ENCODE results near the gene NFIB. TPM values are rescaled to one million over a fixed set of nuclear protein-coding genes. Genes with fewer than 3 reads are reported as not detected.

Gene NFIB
- total and polyA plus RNA-seq, 2 experiments from 2014 or later, result 15.2 to 27.3 TPM

DNA sequence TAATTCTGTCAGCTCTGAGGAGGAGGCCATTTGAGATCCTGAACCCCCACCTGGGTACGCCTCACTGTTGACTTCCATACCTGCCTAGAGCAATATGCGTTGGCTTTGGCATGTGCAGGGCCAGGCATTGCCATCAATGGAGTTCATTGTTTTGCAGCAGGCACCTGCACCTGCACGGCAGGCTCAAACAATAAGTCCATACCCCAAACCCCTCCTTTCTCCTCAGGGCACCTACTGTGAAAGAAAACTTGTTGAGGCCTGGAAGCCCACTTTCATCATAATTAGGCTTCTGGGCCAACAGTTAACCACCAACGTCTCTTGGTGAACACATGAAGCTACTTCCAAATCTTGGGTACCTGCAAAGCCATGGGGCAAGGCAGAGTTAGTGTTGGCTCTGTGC lies 238.7 kb downstream of the NFIB start:
- H3K36me3 ChIP-seq (replicated peaks; ENCODE audit: insufficient read depth, low read depth), result no peaks in the 10 kb centered on the region
- TF ChIP-seq EZH2 (IDR thresholded peaks at IDR 0.05; ENCODE audit: borderline replicate concordance), result no peak
- TF ChIP-seq EZH2phosphoT487 (IDR thresholded peaks at IDR 0.05; ENCODE audit: low read depth, severe bottlenecking, unreplicated experiment), result no peak
- H2AFZ ChIP-seq, result no peak overlapping the region
- H3K27ac ChIP-seq, result no peak overlapping the region
- H3K9me2 ChIP-seq (replicated peaks; ENCODE audit: insufficient read depth), result no peaks in the 10 kb centered on the region
- no peak overlapping the region for H3K4me2 ChIP-seq
- no peaks in the 10 kb centered on the region for H3K9me3 ChIP-seq (ENCODE audit: low read depth)
- DNase-seq (ENCODE audit: low spot score), result no peak
- no peaks in the 10 kb centered on the region for H4K20me1 ChIP-seq (ENCODE audit: insufficient read depth, poor library complexity, severe bottlenecking)
- 93% methylated on average over 4 of the region's 4 CpGs for WGBS (ENCODE audit: low lambda C conversion rate, missing lambda C conversion rate)
- H3K27me3 ChIP-seq, result no peaks in the 10 kb centered on the region
- H3K79me2 ChIP-seq, result no peaks in the 10 kb centered on the region
- no peaks in the 10 kb centered on the region for H3K4me1 ChIP-seq (ENCODE audit: insufficient read depth)
- no peak overlapping the region for H3K4me3 ChIP-seq

DNA sequence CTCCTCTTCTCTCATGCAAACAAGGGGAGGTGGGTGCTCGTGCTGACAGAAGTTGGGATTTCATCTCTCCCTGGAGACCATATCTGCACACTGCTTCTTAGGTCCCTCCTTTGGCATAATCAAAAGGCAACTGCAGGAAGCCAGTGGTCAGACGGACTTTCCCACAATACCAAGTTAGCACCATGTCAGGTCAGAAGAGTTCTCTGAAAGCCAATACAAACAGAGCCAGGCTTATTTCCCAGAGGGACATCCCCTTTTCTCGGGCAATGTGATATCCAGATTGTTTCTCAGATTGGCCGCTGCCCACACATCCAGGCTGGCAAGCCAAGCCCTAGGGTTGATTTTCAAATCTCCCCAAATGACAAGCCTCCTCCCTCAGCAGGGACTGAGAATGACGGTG lies 241.1 kb downstream of the NFIB start:
- no peak for DNase-seq (ENCODE audit: low spot score)
- H3K36me3 ChIP-seq (replicated peaks; ENCODE audit: insufficient read depth, low read depth), result no peaks in the 10 kb centered on the region
- no peak overlapping the region for H3K27ac ChIP-seq
- H3K9me2 ChIP-seq (replicated peaks; ENCODE audit: insufficient read depth), result no peaks in the 10 kb centered on the region
- no peaks in the 10 kb centered on the region for H3K9me3 ChIP-seq (ENCODE audit: low read depth)
- no peak overlapping the region for H2AFZ ChIP-seq
- H4K20me1 ChIP-seq (ENCODE audit: insufficient read depth, poor library complexity, severe bottlenecking), result no peaks in the 10 kb centered on the region
- no peak overlapping the region for H3K4me2 ChIP-seq
- H3K27me3 ChIP-seq, result no peaks in the 10 kb centered on the region
- no peaks in the 10 kb centered on the region for H3K79me2 ChIP-seq
- no peaks in the 10 kb centered on the region for H3K4me1 ChIP-seq (ENCODE audit: insufficient read depth)
- WGBS (ENCODE audit: low lambda C conversion rate, missing lambda C conversion rate), result 88% methylated on average over 5 of the region's 5 CpGs
- TF ChIP-seq, protein P1, sequence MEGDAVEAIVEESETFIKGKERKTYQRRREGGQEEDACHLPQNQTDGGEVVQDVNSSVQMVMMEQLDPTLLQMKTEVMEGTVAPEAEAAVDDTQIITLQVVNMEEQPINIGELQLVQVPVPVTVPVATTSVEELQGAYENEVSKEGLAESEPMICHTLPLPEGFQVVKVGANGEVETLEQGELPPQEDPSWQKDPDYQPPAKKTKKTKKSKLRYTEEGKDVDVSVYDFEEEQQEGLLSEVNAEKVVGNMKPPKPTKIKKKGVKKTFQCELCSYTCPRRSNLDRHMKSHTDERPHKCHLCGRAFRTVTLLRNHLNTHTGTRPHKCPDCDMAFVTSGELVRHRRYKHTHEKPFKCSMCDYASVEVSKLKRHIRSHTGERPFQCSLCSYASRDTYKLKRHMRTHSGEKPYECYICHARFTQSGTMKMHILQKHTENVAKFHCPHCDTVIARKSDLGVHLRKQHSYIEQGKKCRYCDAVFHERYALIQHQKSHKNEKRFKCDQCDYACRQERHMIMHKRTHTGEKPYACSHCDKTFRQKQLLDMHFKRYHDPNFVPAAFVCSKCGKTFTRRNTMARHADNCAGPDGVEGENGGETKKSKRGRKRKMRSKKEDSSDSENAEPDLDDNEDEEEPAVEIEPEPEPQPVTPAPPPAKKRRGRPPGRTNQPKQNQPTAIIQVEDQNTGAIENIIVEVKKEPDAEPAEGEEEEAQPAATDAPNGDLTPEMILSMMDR (IDR thresholded peaks at IDR 0.05; ENCODE audit: poor library complexity), result no peak
- TF ChIP-seq EZH2 (IDR thresholded peaks at IDR 0.05; ENCODE audit: borderline replicate concordance) (no peak), EZH2phosphoT487 (IDR thresholded peaks at IDR 0.05; ENCODE audit: low read depth, severe bottlenecking, unreplicated experiment) (no peak)
- H3K4me3 ChIP-seq, result no peak overlapping the region

DNA sequence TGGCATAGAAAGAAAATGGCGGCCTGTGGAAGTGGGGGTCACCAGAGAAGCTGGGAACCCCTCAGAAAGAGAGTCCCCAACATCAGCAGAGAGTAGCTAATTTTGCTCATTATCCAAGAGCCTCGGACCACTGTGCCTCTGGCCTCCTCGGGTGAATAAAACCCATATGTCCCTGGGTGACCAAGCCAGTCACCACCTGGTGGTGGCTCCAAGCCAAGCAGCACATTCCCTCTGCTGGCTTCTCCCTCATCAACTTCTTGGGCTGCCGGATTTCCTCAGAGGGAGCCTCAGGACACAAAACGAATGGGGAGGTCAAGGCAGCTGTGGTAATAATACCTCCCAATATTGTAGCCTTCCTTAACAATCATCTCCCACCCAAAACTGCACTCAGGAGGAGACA lies 242.5 kb downstream of the NFIB start:
- DNase-seq (ENCODE audit: low spot score), result no peak
- TF ChIP-seq, protein P1 (IDR thresholded peaks at IDR 0.05; ENCODE audit: poor library complexity), result no peak
- TF ChIP-seq EZH2phosphoT487 (IDR thresholded peaks at IDR 0.05; ENCODE audit: low read depth, severe bottlenecking, unreplicated experiment), result no peak
- Histone ChIP-seq H3K4me3 (no peak overlapping the region), H3K9me2 (replicated peaks; ENCODE audit: insufficient read depth) (no peaks in the 10 kb centered on the region), H3K4me2 (no peak overlapping the region), H3K27ac (no peak overlapping the region), H3K4me1 (ENCODE audit: insufficient read depth) (no peaks in the 10 kb centered on the region), H3K9me3 (ENCODE audit: low read depth) (no peaks in the 10 kb centered on the region), H2AFZ (no peak overlapping the region), H4K20me1 (ENCODE audit: insufficient read depth, poor library complexity, severe bottlenecking) (no peaks in the 10 kb centered on the region), H3K79me2 (no peaks in the 10 kb centered on the region), H3K27me3 (no peaks in the 10 kb centered on the region), H3K36me3 (replicated peaks; ENCODE audit: insufficient read depth, low read depth) (no peaks in the 10 kb centered on the region)
- 86% methylated on average over 5 of the region's 5 CpGs for WGBS (ENCODE audit: low lambda C conversion rate, missing lambda C conversion rate)

DNA sequence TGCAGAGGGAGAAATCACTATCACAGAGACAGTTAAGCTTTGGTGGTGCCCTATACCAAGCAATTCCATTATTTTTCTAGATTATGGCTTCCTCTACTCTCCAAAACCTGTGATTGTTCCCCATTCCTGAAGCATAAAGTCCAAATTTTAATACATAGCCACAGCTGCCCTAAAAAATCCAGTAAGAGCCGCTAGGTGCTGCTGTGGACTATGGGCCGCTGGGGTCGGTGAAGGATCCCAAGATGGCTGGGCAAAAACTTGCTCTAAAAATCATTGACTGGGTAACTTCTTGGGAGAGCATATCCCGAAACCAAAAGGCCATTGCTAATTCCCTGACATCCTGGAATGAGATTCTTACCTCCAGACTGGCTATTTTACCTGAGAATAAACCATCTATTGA lies 245.3 kb downstream of the NFIB start:
- no peaks in the 10 kb centered on the region for H3K27me3 ChIP-seq
- H4K20me1 ChIP-seq (ENCODE audit: insufficient read depth, poor library complexity, severe bottlenecking), result no peaks in the 10 kb centered on the region
- H3K27ac ChIP-seq, result no peak overlapping the region
- H3K9me3 ChIP-seq (ENCODE audit: low read depth), result no peaks in the 10 kb centered on the region
- H3K4me3 ChIP-seq, result no peak overlapping the region
- no peaks in the 10 kb centered on the region for H3K79me2 ChIP-seq
- no peaks in the 10 kb centered on the region for H3K36me3 ChIP-seq (replicated peaks; ENCODE audit: insufficient read depth, low read depth)
- no peak overlapping the region for H3K4me2 ChIP-seq
- no peaks in the 10 kb centered on the region for H3K9me2 ChIP-seq (replicated peaks; ENCODE audit: insufficient read depth)
- 96% methylated on average over 4 of the region's 4 CpGs for WGBS (ENCODE audit: low lambda C conversion rate, missing lambda C conversion rate)
- H2AFZ ChIP-seq, result no peak overlapping the region
- H3K4me1 ChIP-seq (ENCODE audit: insufficient read depth), result no peaks in the 10 kb centered on the region
- no peak for DNase-seq (ENCODE audit: low spot score)
- no peak for TF ChIP-seq EZH2 (IDR thresholded peaks at IDR 0.05; ENCODE audit: borderline replicate concordance)

Measured in hepatocyte (in vitro differentiated cells).